Neural progenitor cell (in vitro differentiated cells): ENCODE data around the gene TAP2. TPM values are rescaled to one million over a fixed set of nuclear protein-coding genes. Genes with fewer than 3 reads are reported as not detected.

Source experiments
- DNase-seq: peaks from one replicate; pipeline ENCODE4 v3.0.0-alpha.2; 2016; ENCODE audit warnings: low spot score
- H2AFZ ChIP-seq: fragments of 200-600 bp; sonication (generic); replicated peaks from 2 replicates; pipeline ENCODE4 v1.6.1; 2016; ENCODE audit warnings: antibody characterized with exemption
- H3F3A ChIP-seq: fragments of 200-600 bp; sonication (generic); 2 replicates; pipeline ENCODE4 v1.6.1; 2016; ENCODE audit warnings: antibody characterized with exemption, low read depth
- H3K27ac ChIP-seq: fragments of 200-600 bp; sonication (generic); 2 replicates; pipeline ENCODE4 v1.5.1; 2016; ENCODE audit warnings: mild to moderate bottlenecking
- H3K27me3 ChIP-seq: fragments of 200-600 bp; sonication (generic); 2 replicates; pipeline ENCODE4 v1.6.1; 2016; ENCODE audit warnings: mild to moderate bottlenecking, moderate library complexity
- H3K36me3 ChIP-seq: fragments of 200-600 bp; sonication (generic); 2 replicates; pipeline ENCODE4 v1.5.1; 2016
- H3K4me1 ChIP-seq: fragments of 200-600 bp; sonication (generic); 2 replicates; pipeline ENCODE4 v1.6.1; 2016; ENCODE audit warnings: mixed run types
- H3K4me2 ChIP-seq: fragments of 200-600 bp; sonication (generic); 2 replicates; pipeline ENCODE4 v1.6.1; 2016
- H3K4me3 ChIP-seq: fragments of 200-600 bp; sonication (generic); 2 replicates; pipeline ENCODE4 v1.5.1; 2016
- H3K79me2 ChIP-seq: fragments of 200-600 bp; sonication (generic); 2 replicates; pipeline ENCODE4 v1.6.1; 2016; ENCODE audit warnings: low read depth
- H3K9ac ChIP-seq: fragments of 200-600 bp; sonication (generic); 2 replicates; pipeline ENCODE4 v1.6.1; 2016
- H3K9me3 ChIP-seq: fragments of 200-600 bp; sonication (generic); 2 replicates; pipeline ENCODE4 v1.5.1; 2016; ENCODE audit warnings: low read depth
- H4K20me1 ChIP-seq: fragments of 200-600 bp; sonication (generic); 2 replicates; pipeline ENCODE4 v1.6.1; 2016; ENCODE audit warnings: low read depth
- H3K27ac Mint-ChIP-seq: 3 replicates; pipeline ENCODE4 v1.8.0; 2021; ENCODE audit warnings: mixed read lengths
- H3K27me3 Mint-ChIP-seq: 2 replicates; pipeline ENCODE4 v1.8.0; 2022; ENCODE audit warnings: low read depth, mild to moderate bottlenecking, inconsistent platforms, moderate library complexity, mixed read lengths; ENCODE audit not compliant: insufficient read depth
- H3K36me3 Mint-ChIP-seq: 3 replicates; pipeline ENCODE4 v1.8.0; 2021; ENCODE audit warnings: mixed read lengths
- H3K4me1 Mint-ChIP-seq: 3 replicates; pipeline ENCODE4 v1.8.0; 2021; ENCODE audit warnings: mixed read lengths
- H3K4me3 Mint-ChIP-seq: 3 replicates; pipeline ENCODE4 v1.8.0; 2021; ENCODE audit warnings: mild to moderate bottlenecking, moderate library complexity, mixed read lengths
- H3K9me3 Mint-ChIP-seq: 3 replicates; pipeline ENCODE4 v1.8.0; 2020; ENCODE audit warnings: mixed read lengths
- CTCF ChIP-seq: fragments of 200-600 bp; sonication (generic); IDR thresholded peaks from 2 replicates; pipeline ENCODE4 v1.5.1; 2017; ENCODE audit warnings: antibody characterized with exemption, mild to moderate bottlenecking
- EZH2 ChIP-seq: fragments of 200-600 bp; sonication (generic); IDR thresholded peaks from 2 replicates; pipeline ENCODE4 v1.6.1; 2017; ENCODE audit warnings: antibody characterized with exemption, mild to moderate bottlenecking, moderate library complexity
- EZH2phosphoT487 ChIP-seq: fragments of 200-600 bp; sonication (generic); IDR thresholded peaks from 2 replicates; pipeline ENCODE4 v1.6.1; 2017; ENCODE audit warnings: antibody characterized with exemption
- total RNA-seq: library from RNA; depleted of rRNA; stranded (reverse); fragments of >200 nt; gene quantifications from 2 replicates; pipeline ENCODE4 v1.2.3, GENCODE V29; 2015; ENCODE audit warnings: low replicate concordance

TAP2 gene
- total RNA-seq, 1 donor from 2014 or later = 2.9 TPM

GRCh38 chr6:32833664-32834063, 4.9 kb downstream of the TAP2 start:
- H3F3A ChIP-seq = peaks cover 5% of the 10 kb centered on the region
- H3K27ac Mint-ChIP-seq = no peak overlapping the region
- peaks cover 6% of the 10 kb centered on the region for H3K4me1 Mint-ChIP-seq
- no peaks in the 10 kb centered on the region for H4K20me1 ChIP-seq
- H3K4me3 Mint-ChIP-seq = no peak overlapping the region
- no peak for TF ChIP-seq EZH2
- no peak for TF ChIP-seq EZH2phosphoT487
- no peak for TF ChIP-seq CTCF
- no peak overlapping the region for H3K27ac ChIP-seq
- no peak overlapping the region for H3K4me2 ChIP-seq
- H3K9ac ChIP-seq = no peak overlapping the region
- H3K4me1 ChIP-seq = peaks cover 5% of the 10 kb centered on the region
- no peak for DNase-seq
- no peaks in the 10 kb centered on the region for H3K79me2 ChIP-seq
- H3K36me3 ChIP-seq = no peaks in the 10 kb centered on the region
- no peaks in the 10 kb centered on the region for H3K36me3 Mint-ChIP-seq
- H3K4me3 ChIP-seq = no peak overlapping the region
- H3K27me3 Mint-ChIP-seq = peaks cover 2% of the 10 kb centered on the region
- H3K9me3 Mint-ChIP-seq = no peaks in the 10 kb centered on the region
- no peaks in the 10 kb centered on the region for H3K9me3 ChIP-seq
- no peaks in the 10 kb centered on the region for H3K27me3 ChIP-seq
- H2AFZ ChIP-seq = no peak overlapping the region

- Mint-ChIP-seq H3K9me3 (no peaks in the 10 kb centered on the region), H3K27ac (no peak overlapping the region), H3K27me3 (peaks cover 2% of the 10 kb centered on the region), H3K4me3 (no peak overlapping the region), H3K4me1 (peaks cover 5% of the 10 kb centered on the region), H3K36me3 (no peaks in the 10 kb centered on the region)
- Histone ChIP-seq H3K4me1 (no peaks in the 10 kb centered on the region), H3K9ac (no peak overlapping the region), H3K4me2 (no peak overlapping the region), H3K27me3 (no peaks in the 10 kb centered on the region), H3K79me2 (no peaks in the 10 kb centered on the region), H3K9me3 (no peaks in the 10 kb centered on the region), H3K36me3 (no peaks in the 10 kb centered on the region), H3F3A (no peaks in the 10 kb centered on the region), H3K4me3 (no peak overlapping the region), H3K27ac (no peak overlapping the region), H2AFZ (no peak overlapping the region), H4K20me1 (no peaks in the 10 kb centered on the region)
- DNase-seq = no peak
- no peak for TF ChIP-seq EZH2phosphoT487
- no peak for TF ChIP-seq EZH2
- TF ChIP-seq CTCF = no peak
Measured at GRCh38 chr6:32832535-32832934, 6.0 kb downstream of the TAP2 start.

- Histone ChIP-seq H3K9ac (no peak overlapping the region), H3K27ac (no peak overlapping the region), H3K36me3 (no peaks in the 10 kb centered on the region), H3K27me3 (no peaks in the 10 kb centered on the region), H3K4me2 (no peak overlapping the region), H3F3A (no peaks in the 10 kb centered on the region), H3K79me2 (no peaks in the 10 kb centered on the region), H3K9me3 (no peaks in the 10 kb centered on the region), H4K20me1 (no peaks in the 10 kb centered on the region), H2AFZ (no peak overlapping the region), H3K4me3 (no peak overlapping the region), H3K4me1 (no peaks in the 10 kb centered on the region)
- Mint-ChIP-seq H3K4me1 (no peaks in the 10 kb centered on the region), H3K27me3 (peaks cover 2% of the 10 kb centered on the region), H3K4me3 (no peak overlapping the region), H3K27ac (no peak overlapping the region), H3K9me3 (no peaks in the 10 kb centered on the region), H3K36me3 (no peaks in the 10 kb centered on the region)
- DNase-seq = no peak
- TF ChIP-seq EZH2 (no peak), EZH2phosphoT487 (no peak), CTCF (no peak)
Measured at GRCh38 chr6:32830936-32831335, 7.6 kb downstream of the TAP2 start.
